ENCODE data around the gene STXBP6.
A peak's percentile ranks its signal among the peaks of the same experiment; 100 is the strongest.
"Not testable (repeated sequence)": the region's sequence is repeated elsewhere in the genome, so short reads cannot be mapped to it uniquely, and the experiment has no call there.

STXBP6 gene

DNA sequence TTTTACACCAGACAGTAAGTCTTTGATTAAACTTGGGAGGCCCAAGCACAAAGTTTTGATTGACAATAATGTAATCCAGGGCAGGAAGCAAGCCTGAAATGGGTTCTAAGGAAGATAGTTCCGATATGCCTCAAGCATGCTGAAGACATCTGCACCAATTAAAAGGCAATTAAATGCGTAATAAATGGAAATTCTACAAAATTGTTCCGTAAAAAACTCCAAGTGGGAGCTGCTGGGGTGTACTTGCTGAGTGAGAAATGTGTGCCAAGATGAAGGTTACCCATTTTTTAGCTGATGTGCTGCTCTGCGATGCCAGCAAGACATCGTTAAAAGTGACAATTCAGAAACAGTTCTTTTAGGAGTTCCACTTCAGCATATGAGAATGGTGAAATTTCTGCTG, 269.7 kb downstream of the STXBP6 start:
- H3K56ac ChIP-seq (ENCODE audit: low read length), result no peak overlapping the region
- H3K27me3 ChIP-seq (ENCODE audit: insufficient read depth, low read length, poor library complexity), result no peaks in the 10 kb centered on the region
- H3K9ac ChIP-seq (ENCODE audit: low read length), result no peak overlapping the region
- DNase-seq, result no peak
- no peaks in the 10 kb centered on the region for H3K79me2 ChIP-seq (ENCODE audit: control insufficient read depth, insufficient read depth, low read length)
- H3K4ac ChIP-seq (ENCODE audit: low read depth, low read length), result no peak overlapping the region
- no peak overlapping the region for H4K8ac ChIP-seq (ENCODE audit: low read depth, low read length)
- no peak overlapping the region for H3K23ac ChIP-seq (ENCODE audit: low read length)
- no peak overlapping the region for H2BK15ac ChIP-seq (replicated peaks; ENCODE audit: low read depth)
- H2BK120ac ChIP-seq (ENCODE audit: low read depth, low read length), result no peak overlapping the region
- no peak overlapping the region for H2AK5ac ChIP-seq (ENCODE audit: low read length)
- no peak overlapping the region for H4K5ac ChIP-seq (ENCODE audit: low read length)
- H3K18ac ChIP-seq (ENCODE audit: low read length), result no peak overlapping the region
- no peak overlapping the region for H3K4me3 ChIP-seq (ENCODE audit: low read length)
- peaks cover 1% of the 10 kb centered on the region for H3K4me1 ChIP-seq (ENCODE audit: control insufficient read depth, low read depth, low read length)
- no peak overlapping the region for H3K4me2 ChIP-seq (ENCODE audit: low read length)
- H3K79me1 ChIP-seq (ENCODE audit: low read length), result no peaks in the 10 kb centered on the region
- no peak overlapping the region for H2BK5ac ChIP-seq (ENCODE audit: low read length)
- WGBS (ENCODE audit: extremely low coverage, insufficient coverage, low lambda C conversion rate), result no CpG with 5 or more reads among the region's 5 CpGs
- no peak overlapping the region for H3K27ac ChIP-seq (ENCODE audit: low read depth, low read length)
- H3K36me3 ChIP-seq (ENCODE audit: control insufficient read depth, insufficient read depth, low read length), result no peaks in the 10 kb centered on the region

DNA sequence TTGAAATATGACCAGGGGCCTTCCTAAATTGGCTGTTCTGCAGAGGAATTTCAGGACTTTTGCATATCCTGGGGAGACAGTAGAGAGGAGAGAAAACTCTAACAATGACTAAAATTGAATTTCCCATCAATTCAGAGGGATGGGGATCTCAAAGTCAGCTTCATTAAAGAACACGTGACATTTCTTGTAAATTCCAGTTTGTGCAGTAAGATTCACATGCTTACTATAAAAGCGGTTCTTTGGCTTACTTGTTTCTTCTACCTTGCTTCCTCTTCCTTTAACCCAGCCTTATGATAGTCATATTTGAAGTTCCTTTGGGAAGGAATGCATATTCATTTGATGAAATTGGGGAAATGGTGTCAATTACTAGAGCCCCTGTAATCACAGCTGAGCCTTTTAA, 272.3 kb downstream of the STXBP6 start:
- no peak overlapping the region for H2AK5ac ChIP-seq (ENCODE audit: low read length)
- WGBS (ENCODE audit: extremely low coverage, insufficient coverage, low lambda C conversion rate), result no CpG with 5 or more reads among the region's 2 CpGs
- no peak overlapping the region for H2BK5ac ChIP-seq (ENCODE audit: low read length)
- no peaks in the 10 kb centered on the region for H3K79me1 ChIP-seq (ENCODE audit: low read length)
- H3K4me3 ChIP-seq (ENCODE audit: low read length), result no peak overlapping the region
- no peak overlapping the region for H3K9ac ChIP-seq (ENCODE audit: low read length)
- H2BK15ac ChIP-seq (replicated peaks; ENCODE audit: low read depth), result no peak overlapping the region
- H3K79me2 ChIP-seq (ENCODE audit: control insufficient read depth, insufficient read depth, low read length), result no peaks in the 10 kb centered on the region
- no peaks in the 10 kb centered on the region for H3K27me3 ChIP-seq (ENCODE audit: insufficient read depth, low read length, poor library complexity)
- DNase-seq, result peak; percentile 24
- no peak overlapping the region for H4K8ac ChIP-seq (ENCODE audit: low read depth, low read length)
- no peak overlapping the region for H2BK120ac ChIP-seq (ENCODE audit: low read depth, low read length)
- H3K18ac ChIP-seq (ENCODE audit: low read length), result no peak overlapping the region
- no peaks in the 10 kb centered on the region for H3K36me3 ChIP-seq (ENCODE audit: control insufficient read depth, insufficient read depth, low read length)
- no peak overlapping the region for H3K56ac ChIP-seq (ENCODE audit: low read length)
- H4K5ac ChIP-seq (ENCODE audit: low read length), result no peak overlapping the region
- H3K4me2 ChIP-seq (ENCODE audit: low read length), result no peak overlapping the region
- H3K4ac ChIP-seq (ENCODE audit: low read depth, low read length), result no peak overlapping the region
- no peak overlapping the region for H3K23ac ChIP-seq (ENCODE audit: low read length)
- H3K4me1 ChIP-seq (ENCODE audit: control insufficient read depth, low read depth, low read length), result peaks cover 1% of the 10 kb centered on the region
- H3K27ac ChIP-seq (ENCODE audit: low read depth, low read length), result no peak overlapping the region

GRCh38 chr14:24775950-24776349, 274.0 kb downstream of the STXBP6 start:
- Histone ChIP-seq H2BK15ac (replicated peaks; ENCODE audit: low read depth) (no peak overlapping the region), H3K23ac (ENCODE audit: low read length) (no peak overlapping the region), H3K27ac (ENCODE audit: low read depth, low read length) (no peak overlapping the region), H4K8ac (ENCODE audit: low read depth, low read length) (no peak overlapping the region), H3K27me3 (ENCODE audit: insufficient read depth, low read length, poor library complexity) (no peaks in the 10 kb centered on the region), H3K18ac (ENCODE audit: low read length) (no peak overlapping the region), H4K5ac (ENCODE audit: low read length) (no peak overlapping the region), H2BK5ac (ENCODE audit: low read length) (no peak overlapping the region), H3K36me3 (ENCODE audit: control insufficient read depth, insufficient read depth, low read length) (no peaks in the 10 kb centered on the region), H3K79me2 (ENCODE audit: control insufficient read depth, insufficient read depth, low read length) (no peaks in the 10 kb centered on the region), H3K4me2 (ENCODE audit: low read length) (no peak overlapping the region), H3K79me1 (ENCODE audit: low read length) (no peaks in the 10 kb centered on the region), H3K56ac (ENCODE audit: low read length) (no peak overlapping the region), H3K9ac (ENCODE audit: low read length) (no peak overlapping the region), H2AK5ac (ENCODE audit: low read length) (no peak overlapping the region), H3K4me3 (ENCODE audit: low read length) (no peak overlapping the region), H2BK120ac (ENCODE audit: low read depth, low read length) (no peak overlapping the region), H3K4ac (ENCODE audit: low read depth, low read length) (no peak overlapping the region), H3K4me1 (ENCODE audit: control insufficient read depth, low read depth, low read length) (peaks cover 1% of the 10 kb centered on the region)
- no CpG with 5 or more reads among the region's 8 CpGs for WGBS (ENCODE audit: extremely low coverage, insufficient coverage, low lambda C conversion rate)
- DNase-seq, result no peak

DNA sequence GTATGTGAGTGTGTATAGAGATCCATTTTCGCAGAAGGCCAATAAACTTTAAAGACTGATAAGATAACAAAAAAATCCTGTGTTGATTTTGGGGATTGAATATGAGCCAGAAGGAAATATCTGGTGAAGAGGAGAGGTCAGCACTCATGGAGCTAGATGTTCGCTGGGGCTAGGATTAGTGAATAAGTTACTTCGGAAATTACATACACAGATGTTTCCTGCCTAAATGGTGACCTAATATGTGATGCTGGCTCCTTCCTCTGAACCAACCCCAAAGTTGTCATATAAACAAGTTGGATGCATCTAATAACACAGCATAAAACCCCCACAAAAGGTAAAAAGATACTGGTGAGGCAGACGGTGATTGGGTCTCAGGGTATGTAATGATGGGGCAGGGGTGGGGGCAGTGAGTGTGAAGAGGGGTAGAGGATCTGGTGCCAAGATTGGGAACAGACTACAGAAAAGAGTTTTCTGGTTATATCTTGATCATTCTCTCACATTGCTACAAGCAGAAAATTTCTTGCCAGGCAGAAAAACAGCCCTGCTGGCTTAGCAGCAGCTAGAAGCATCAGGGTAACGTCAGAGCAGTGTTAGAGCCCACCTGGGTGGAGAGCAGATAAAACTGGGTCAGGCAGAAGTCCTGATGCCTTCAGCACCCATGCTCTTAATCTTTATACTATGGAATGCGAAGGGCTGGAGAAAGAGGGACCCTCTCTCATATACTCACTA, 275.6 kb downstream of the STXBP6 start:
- no peaks in the 10 kb centered on the region for H3K27me3 ChIP-seq (ENCODE audit: insufficient read depth, low read length, poor library complexity)
- no peaks in the 10 kb centered on the region for H3K79me1 ChIP-seq (ENCODE audit: low read length)
- no peak overlapping the region for H2BK15ac ChIP-seq (replicated peaks; ENCODE audit: low read depth)
- H3K56ac ChIP-seq (ENCODE audit: low read length), result no peak overlapping the region
- no peak overlapping the region for H3K9ac ChIP-seq (ENCODE audit: low read length)
- no peak overlapping the region for H3K4me2 ChIP-seq (ENCODE audit: low read length)
- peaks cover 1% of the 10 kb centered on the region for H3K4me1 ChIP-seq (ENCODE audit: control insufficient read depth, low read depth, low read length)
- H3K18ac ChIP-seq (ENCODE audit: low read length), result no peak overlapping the region
- H3K79me2 ChIP-seq (ENCODE audit: control insufficient read depth, insufficient read depth, low read length), result no peaks in the 10 kb centered on the region
- H2BK5ac ChIP-seq (ENCODE audit: low read length), result no peak overlapping the region
- no peak overlapping the region for H3K23ac ChIP-seq (ENCODE audit: low read length)
- H3K36me3 ChIP-seq (ENCODE audit: control insufficient read depth, insufficient read depth, low read length), result no peaks in the 10 kb centered on the region
- no peak overlapping the region for H2AK5ac ChIP-seq (ENCODE audit: low read length)
- H4K8ac ChIP-seq (ENCODE audit: low read depth, low read length), result no peak overlapping the region
- H2BK120ac ChIP-seq (ENCODE audit: low read depth, low read length), result no peak overlapping the region
- no peak overlapping the region for H4K5ac ChIP-seq (ENCODE audit: low read length)
- H3K4me3 ChIP-seq (ENCODE audit: low read length), result no peak overlapping the region
- WGBS (ENCODE audit: extremely low coverage, insufficient coverage, low lambda C conversion rate), result no CpG with 5 or more reads among the region's 6 CpGs
- DNase-seq, result no peak
- no peak overlapping the region for H3K4ac ChIP-seq (ENCODE audit: low read depth, low read length)
- no peak overlapping the region for H3K27ac ChIP-seq (ENCODE audit: low read depth, low read length)

DNA sequence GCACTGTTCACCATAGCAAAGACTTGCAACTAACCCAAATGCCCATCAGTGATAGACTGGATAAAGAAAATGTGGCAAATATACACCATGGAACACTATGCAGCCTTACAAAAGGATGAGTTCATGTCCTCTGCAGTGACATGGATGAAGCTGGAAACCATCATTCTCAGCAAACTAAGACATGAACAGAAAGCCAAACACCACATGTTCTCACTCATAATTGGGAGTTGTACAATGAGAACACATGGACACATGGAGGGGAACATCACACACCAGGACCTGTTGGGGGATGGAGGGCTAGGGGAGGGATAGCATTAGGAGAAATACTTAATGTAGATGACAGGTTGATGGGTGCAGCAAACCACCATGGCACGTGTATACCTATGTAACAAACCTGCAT, 276.4 kb downstream of the STXBP6 start:
- not testable (repeated sequence) for H3K9ac ChIP-seq (ENCODE audit: low read length); H3K4me2 ChIP-seq (ENCODE audit: low read length); H2BK15ac ChIP-seq (replicated peaks; ENCODE audit: low read depth); H4K8ac ChIP-seq (ENCODE audit: low read depth, low read length); H3K56ac ChIP-seq (ENCODE audit: low read length); H3K27ac ChIP-seq (ENCODE audit: low read depth, low read length); H3K4ac ChIP-seq (ENCODE audit: low read depth, low read length); H3K79me1 ChIP-seq (ENCODE audit: low read length); H2BK120ac ChIP-seq (ENCODE audit: low read depth, low read length); H2BK5ac ChIP-seq (ENCODE audit: low read length); H3K4me1 ChIP-seq (ENCODE audit: control insufficient read depth, low read depth, low read length); H3K79me2 ChIP-seq (ENCODE audit: control insufficient read depth, insufficient read depth, low read length); H3K27me3 ChIP-seq (ENCODE audit: insufficient read depth, low read length, poor library complexity); H4K5ac ChIP-seq (ENCODE audit: low read length); H3K23ac ChIP-seq (ENCODE audit: low read length); H3K36me3 ChIP-seq (ENCODE audit: control insufficient read depth, insufficient read depth, low read length); DNase-seq; H3K4me3 ChIP-seq (ENCODE audit: low read length); H3K18ac ChIP-seq (ENCODE audit: low read length); H2AK5ac ChIP-seq (ENCODE audit: low read length)
- no CpG with 5 or more reads among the region's 1 CpG for WGBS (ENCODE audit: extremely low coverage, insufficient coverage, low lambda C conversion rate)

GRCh38 chr14:24766434-24766833, 283.5 kb downstream of the STXBP6 start:
- Histone ChIP-seq H3K4me2 (ENCODE audit: low read length) (no peak overlapping the region), H2BK15ac (replicated peaks; ENCODE audit: low read depth) (no peak overlapping the region), H3K4me1 (ENCODE audit: control insufficient read depth, low read depth, low read length) (no peaks in the 10 kb centered on the region), H3K4me3 (ENCODE audit: low read length) (no peak overlapping the region), H3K27ac (ENCODE audit: low read depth, low read length) (no peak overlapping the region), H3K27me3 (ENCODE audit: insufficient read depth, low read length, poor library complexity) (no peaks in the 10 kb centered on the region), H3K9ac (ENCODE audit: low read length) (no peak overlapping the region), H3K18ac (ENCODE audit: low read length) (no peak overlapping the region), H4K8ac (ENCODE audit: low read depth, low read length) (no peak overlapping the region), H3K79me1 (ENCODE audit: low read length) (no peaks in the 10 kb centered on the region), H3K23ac (ENCODE audit: low read length) (no peak overlapping the region), H2BK120ac (ENCODE audit: low read depth, low read length) (no peak overlapping the region), H3K56ac (ENCODE audit: low read length) (no peak overlapping the region), H2AK5ac (ENCODE audit: low read length) (no peak overlapping the region), H3K79me2 (ENCODE audit: control insufficient read depth, insufficient read depth, low read length) (no peaks in the 10 kb centered on the region), H3K36me3 (ENCODE audit: control insufficient read depth, insufficient read depth, low read length) (no peaks in the 10 kb centered on the region), H2BK5ac (ENCODE audit: low read length) (no peak overlapping the region), H4K5ac (ENCODE audit: low read length) (no peak overlapping the region), H3K4ac (ENCODE audit: low read depth, low read length) (no peak overlapping the region)
- no peak for DNase-seq
- WGBS (ENCODE audit: extremely low coverage, insufficient coverage, low lambda C conversion rate), result no CpG with 5 or more reads among the region's 2 CpGs

Measured in mesendoderm (in vitro differentiated cells).